Keratinocyte (primary cell): ENCODE data around the gene DVL1. TPM values are rescaled to one million over a fixed set of nuclear protein-coding genes. Genes with fewer than 3 reads are reported as not detected.
A peak's percentile ranks its signal among the peaks of the same experiment; 100 is the strongest.

Experiments used
- DNase-seq: peaks from one replicate; pipeline ENCODE4 v3.0.0-alpha.2; 2011; ENCODE audit warnings: low read depth, missing footprints, low spot score
- FAIRE-seq: peaks from 2 replicates; lab custom pipeline; 2011; peaks lifted over from hg19 to GRCh38; lab: Jason Lieb, UNC
- H2AFZ ChIP-seq: 2 replicates; pipeline ENCODE4 v1.6.0; 2012; ENCODE audit warnings: low read length, control low read depth, inconsistent platforms; ENCODE audit not compliant: control insufficient read depth
- H3K27ac ChIP-seq: 2 replicates; pipeline ENCODE4 v1.5.1; 2011; ENCODE audit warnings: low read length; ENCODE audit not compliant: control insufficient read depth, insufficient read depth
- H3K27me3 ChIP-seq: 3 replicates; pipeline ENCODE4 v1.6.0; 2011; ENCODE audit warnings: low read length; ENCODE audit not compliant: control insufficient read depth, insufficient read depth; ENCODE audit errors: extremely low read depth
- H3K36me3 ChIP-seq, 2 experiments: 2 replicates in 1 of 2; 3 replicates in 1 of 2; pipeline ENCODE4 v1.5.1; 2011; ENCODE audit warnings: low read length in 2 of 2, mild to moderate bottlenecking in 1 of 2; ENCODE audit not compliant: control insufficient read depth in 2 of 2, insufficient read depth in 2 of 2; ENCODE audit errors: extremely low read depth in 1 of 2
- H3K4me1 ChIP-seq: 3 replicates; pipeline ENCODE4 v1.5.1; 2011; ENCODE audit warnings: low read length; ENCODE audit not compliant: control insufficient read depth, insufficient read depth; ENCODE audit errors: extremely low read depth
- H3K4me2 ChIP-seq: 3 replicates; pipeline ENCODE4 v1.6.0; 2011; ENCODE audit warnings: low read depth, low read length; ENCODE audit not compliant: control insufficient read depth, insufficient read depth; ENCODE audit errors: extremely low read depth
- H3K4me3 ChIP-seq, 3 experiments: fragments of 200-600 bp in 1 of 3; sonication (generic) in 1 of 3; 2 replicates in 2 of 3; 3 replicates in 1 of 3; pipeline ENCODE4 v1.5.1; 2011 to 2016; ENCODE audit warnings: low read length in 3 of 3, mild to moderate bottlenecking in 3 of 3, control low read depth in 2 of 3, inconsistent platforms in 1 of 3, low read depth in 1 of 3, mixed read lengths in 1 of 3, mixed run types in 1 of 3, moderate library complexity in 1 of 3; ENCODE audit not compliant: control insufficient read depth in 2 of 3, insufficient read depth in 2 of 3; ENCODE audit errors: extremely low read depth in 1 of 3
- H3K79me2 ChIP-seq: 2 replicates; pipeline ENCODE4 v1.6.0; 2012; ENCODE audit warnings: low read length; ENCODE audit not compliant: control insufficient read depth, insufficient read depth
- H3K9ac ChIP-seq: 3 replicates; pipeline ENCODE4 v1.6.0; 2011; ENCODE audit warnings: low read length; ENCODE audit not compliant: control insufficient read depth, insufficient read depth; ENCODE audit errors: extremely low read depth
- H3K9me1 ChIP-seq: 3 replicates; pipeline ENCODE4 v1.6.0; 2011; ENCODE audit warnings: low read length; ENCODE audit not compliant: control insufficient read depth, insufficient read depth; ENCODE audit errors: extremely low read depth
- H3K9me3 ChIP-seq: 2 replicates; pipeline ENCODE4 v1.5.1; 2012; ENCODE audit warnings: low read depth, low read length; ENCODE audit not compliant: control insufficient read depth
- H4K20me1 ChIP-seq: 3 replicates; pipeline ENCODE4 v1.6.0; 2011; ENCODE audit warnings: low read length; ENCODE audit not compliant: control insufficient read depth, insufficient read depth; ENCODE audit errors: extremely low read depth
- EZH2 ChIP-seq: IDR thresholded peaks from one replicate; pipeline ENCODE4 v1.6.1; 2012; ENCODE audit warnings: inconsistent platforms, mild to moderate bottlenecking, low read length, moderate library complexity
- dilution Hi-C: fragments of 300-500 bp; cut with MboI; formaldehyde crosslinking; loops from one replicate; pipeline ENCODE4 v1.7.0; 2020; ENCODE audit warnings: low sequenced_read_pairs; ENCODE audit not compliant: extremely low pct_ligation_motif_present
- polyA plus RNA-seq, 5 experiments: library from polyadenylated mRNA; depleted of rRNA in 3 of 5; stranded (reverse) in 3 of 5; stranded (forward) in 1 of 5; unstranded in 1 of 5; fragments of >200 nt; gene quantifications; 1 replicate in 1 of 5; 2 replicates in 3 of 5; 3 replicates in 1 of 5; pipeline versions ENCODE4 v1.2.1 to v1.2.3, GENCODE V29; 2011 to 2012; ENCODE audit warnings: missing spikeins in 2 of 5, low read depth in 1 of 5, low replicate concordance in 1 of 5
- TF ChIP-seq, protein P1 (sequence below), 3 experiments: IDR thresholded peaks in 1 of 3; conservative IDR thresholded peaks in 1 of 3; optimal IDR thresholded peaks in 1 of 3; 2 replicates in 2 of 3; 3 replicates in 1 of 3; pipeline versions ENCODE3 to v1.5.1; 2011; ENCODE audit warnings: low read length in 3 of 3, mild to moderate bottlenecking in 3 of 3, moderate library complexity in 2 of 3, control low read depth in 1 of 3, inconsistent platforms in 1 of 3; ENCODE audit not compliant: insufficient read depth in 2 of 3; ENCODE audit errors: extremely low read depth in 1 of 3

Gene DVL1
- polyA plus RNA-seq, 1 donor (not counting 4 experiments of a cell fraction or from before 2014, with no cell fraction given): 31.6 TPM

DNA sequence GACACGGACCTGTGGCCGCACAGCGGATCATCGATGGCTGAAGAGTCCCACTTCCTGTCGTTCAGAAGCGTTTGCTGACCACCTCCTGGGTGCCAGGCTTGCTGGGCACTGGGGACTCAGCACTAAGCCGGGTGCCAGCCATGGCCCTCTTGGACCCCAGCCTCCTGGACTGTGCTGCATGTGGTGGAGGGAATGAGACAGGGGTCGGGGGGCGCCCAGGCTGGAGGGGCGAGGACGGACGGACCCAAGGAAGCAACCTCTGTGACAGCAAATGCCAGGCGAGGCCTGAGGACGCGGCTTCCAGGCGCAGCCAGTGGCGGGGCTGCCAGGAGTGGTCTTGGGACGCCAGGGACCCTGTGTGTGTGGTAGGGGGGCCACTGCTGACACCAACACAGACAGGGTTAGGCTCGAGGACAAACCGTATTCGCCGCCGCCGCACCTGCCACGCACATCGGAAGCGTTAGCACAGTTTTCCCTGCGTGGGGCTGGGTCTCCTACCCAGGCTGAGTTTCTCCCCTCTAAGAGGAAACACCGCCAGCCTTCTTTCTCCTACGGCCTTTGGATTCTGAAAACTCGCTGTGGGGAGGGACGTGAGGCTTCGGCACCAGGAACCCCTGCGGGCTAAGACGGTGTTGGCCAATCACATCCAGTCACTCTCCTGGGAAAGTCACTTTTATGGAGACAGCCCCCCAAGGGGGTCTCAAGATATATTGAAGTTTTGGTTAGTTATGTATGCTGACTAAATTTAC, 12.2 kb upstream of the DVL1 start:
- dilution Hi-C loops: no loop called here
- no peaks in the 10 kb centered on the region for H3K9me3 ChIP-seq
- no peaks in the 10 kb centered on the region for H3K36me3 ChIP-seq
- H3K4me1 ChIP-seq: peaks cover 25% of the 10 kb centered on the region
- FAIRE-seq: no peak
- no peaks in the 10 kb centered on the region for H3K27me3 ChIP-seq
- H3K4me2 ChIP-seq: no peak overlapping the region
- H3K27ac ChIP-seq: no peak overlapping the region
- H4K20me1 ChIP-seq: no peaks in the 10 kb centered on the region
- TF ChIP-seq, protein P1, sequence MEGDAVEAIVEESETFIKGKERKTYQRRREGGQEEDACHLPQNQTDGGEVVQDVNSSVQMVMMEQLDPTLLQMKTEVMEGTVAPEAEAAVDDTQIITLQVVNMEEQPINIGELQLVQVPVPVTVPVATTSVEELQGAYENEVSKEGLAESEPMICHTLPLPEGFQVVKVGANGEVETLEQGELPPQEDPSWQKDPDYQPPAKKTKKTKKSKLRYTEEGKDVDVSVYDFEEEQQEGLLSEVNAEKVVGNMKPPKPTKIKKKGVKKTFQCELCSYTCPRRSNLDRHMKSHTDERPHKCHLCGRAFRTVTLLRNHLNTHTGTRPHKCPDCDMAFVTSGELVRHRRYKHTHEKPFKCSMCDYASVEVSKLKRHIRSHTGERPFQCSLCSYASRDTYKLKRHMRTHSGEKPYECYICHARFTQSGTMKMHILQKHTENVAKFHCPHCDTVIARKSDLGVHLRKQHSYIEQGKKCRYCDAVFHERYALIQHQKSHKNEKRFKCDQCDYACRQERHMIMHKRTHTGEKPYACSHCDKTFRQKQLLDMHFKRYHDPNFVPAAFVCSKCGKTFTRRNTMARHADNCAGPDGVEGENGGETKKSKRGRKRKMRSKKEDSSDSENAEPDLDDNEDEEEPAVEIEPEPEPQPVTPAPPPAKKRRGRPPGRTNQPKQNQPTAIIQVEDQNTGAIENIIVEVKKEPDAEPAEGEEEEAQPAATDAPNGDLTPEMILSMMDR (optimal IDR thresholded peaks at IDR 0.05 in 1 of 3, IDR thresholded peaks at IDR 0.05 in 1 of 3, conservative IDR thresholded peaks at IDR 0.05 in 1 of 3; ENCODE audit: extremely low read depth in 1 of 3, insufficient read depth in 2 of 3, low read length in 3 of 3): no peak
- no peak for TF ChIP-seq EZH2
- H3K9ac ChIP-seq: no peak overlapping the region
- H2AFZ ChIP-seq: no peak overlapping the region
- H3K79me2 ChIP-seq: no peaks in the 10 kb centered on the region
- no peaks in the 10 kb centered on the region for H3K9me1 ChIP-seq
- H3K4me3 ChIP-seq: no peak overlapping the region
- DNase-seq: no peak

DNA sequence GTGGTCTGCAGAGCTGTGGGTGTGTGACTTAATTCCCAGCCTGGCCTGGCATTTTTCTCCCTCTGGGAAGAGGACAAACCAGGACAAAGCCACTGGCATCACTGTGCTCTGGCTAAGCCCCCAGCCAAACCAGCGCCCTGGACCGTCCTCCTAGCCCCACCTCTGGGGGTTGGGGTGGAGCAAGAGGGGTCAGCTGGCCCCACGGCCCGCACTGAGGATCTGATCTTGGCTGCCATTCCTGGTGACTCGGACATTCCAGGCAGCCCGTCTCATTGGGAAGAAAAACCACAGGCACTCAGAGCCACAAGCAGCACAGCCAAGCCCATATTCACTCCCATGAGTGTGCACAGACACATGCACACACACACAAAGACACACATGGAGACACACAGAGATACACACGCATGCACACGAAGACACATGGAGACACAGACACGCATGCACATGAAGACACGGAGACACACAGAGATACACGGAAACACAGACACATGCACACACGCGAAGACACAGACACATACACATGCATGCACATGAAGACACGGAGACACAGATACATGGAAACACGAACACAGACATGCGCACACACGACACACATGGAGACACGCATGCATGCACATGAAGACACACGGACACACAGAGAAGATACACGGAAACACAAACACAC, 11.4 kb upstream of the DVL1 start:
- TF ChIP-seq, protein P1 (optimal IDR thresholded peaks at IDR 0.05 in 1 of 3, IDR thresholded peaks at IDR 0.05 in 1 of 3, conservative IDR thresholded peaks at IDR 0.05 in 1 of 3; ENCODE audit: extremely low read depth in 1 of 3, insufficient read depth in 2 of 3, low read length in 3 of 3): no peak
- TF ChIP-seq EZH2: no peak

More for the DNA sequence above, 11.4 kb upstream of the DVL1 start:
- FAIRE-seq (peak; percentile 81), DNase-seq (no peak)
- no peaks in the 10 kb centered on the region for H3K79me2 ChIP-seq
- no peaks in the 10 kb centered on the region for H3K27me3 ChIP-seq
- H3K4me1 ChIP-seq: peaks cover 25% of the 10 kb centered on the region
- no peaks in the 10 kb centered on the region for H3K36me3 ChIP-seq
- no peak overlapping the region for H3K4me3 ChIP-seq
- H3K9ac ChIP-seq: no peak overlapping the region
- no peak overlapping the region for H3K27ac ChIP-seq
- dilution Hi-C loops: no loop called here
- H3K9me1 ChIP-seq: no peaks in the 10 kb centered on the region
- H3K4me2 ChIP-seq: peak overlapping the region; percentile 46
- H3K9me3 ChIP-seq: no peaks in the 10 kb centered on the region
- no peaks in the 10 kb centered on the region for H4K20me1 ChIP-seq
- no peak overlapping the region for H2AFZ ChIP-seq
